ENCODE data around the gene PCMTD2. TPM values are rescaled to one million over a fixed set of nuclear protein-coding genes. Genes with fewer than 3 reads are reported as not detected.
A peak's percentile ranks its signal among the peaks of the same experiment; 100 is the strongest.

Gene PCMTD2
- total RNA-seq, 1 experiment from 2014 or later, result 50.9 TPM

GRCh38 chr20:64253000-64253383 lies 2.6 kb upstream of the PCMTD2 start (continued):
- TF ChIP-seq STAT6 (CRISPR knock-in tag; conservative IDR thresholded peaks at IDR 0.05; ENCODE audit: low read depth) (no peak), ZNF219 (CRISPR knock-in tag; IDR thresholded peaks at IDR 0.05; ENCODE audit: borderline replicate concordance) (no peak), ZBTB43 (CRISPR knock-in tag; IDR thresholded peaks at IDR 0.05) (no peak)

- H3K4me1 Mint-ChIP-seq, result peaks cover 25% of the 10 kb centered on the region
- TF ChIP-seq USF1 (CRISPR knock-in tag; IDR thresholded peaks at IDR 0.05) (no peak), SP1 (CRISPR knock-in tag; conservative IDR thresholded peaks at IDR 0.05) (no peak), PRRX2 (CRISPR knock-in tag; IDR thresholded peaks at IDR 0.05) (no peak), ARID4B (CRISPR knock-in tag; IDR thresholded peaks at IDR 0.05; ENCODE audit: borderline replicate concordance) (no peak), KAT7 (CRISPR knock-in tag; IDR thresholded peaks at IDR 0.05; ENCODE audit: borderline replicate concordance) (no peak), MXD4 (CRISPR knock-in tag; IDR thresholded peaks at IDR 0.05; ENCODE audit: borderline replicate concordance) (no peak), ZNF219 (CRISPR knock-in tag; IDR thresholded peaks at IDR 0.05; ENCODE audit: borderline replicate concordance) (no peak), GABPB1 (CRISPR knock-in tag; IDR thresholded peaks at IDR 0.05) (no peak), ZNF416 (CRISPR knock-in tag; IDR thresholded peaks at IDR 0.05) (no peak), E2F5 (CRISPR knock-in tag; IDR thresholded peaks at IDR 0.05) (no peak)
- POLR2A ChIA-PET, result no interaction called here
- CTCF ChIA-PET, result interaction anchor here (2.5 kb wide), 1 partner anchor 30 kb away, joined by 11 read pairs; no protein-coding TSS in a partner anchor
- peaks cover 16% of the 10 kb centered on the region for H3K27me3 Mint-ChIP-seq (ENCODE audit: low read depth)
- H3K9me3 Mint-ChIP-seq, result no peaks in the 10 kb centered on the region
- ATAC-seq (no peak), DNase-seq (ENCODE audit: low spot score) (no peak)
- no peak overlapping the region for H3K27ac Mint-ChIP-seq
- H3K4me3 Mint-ChIP-seq, result no peak overlapping the region
- no peaks in the 10 kb centered on the region for H3K36me3 Mint-ChIP-seq
Observed at GRCh38 chr20:64253443-64253842, 2.1 kb upstream of the PCMTD2 start.

- no peak for ATAC-seq
- no peak for TF ChIP-seq FOXK1 (CRISPR knock-in tag; IDR thresholded peaks at IDR 0.05)
- no peak for TF ChIP-seq ZNF423 (CRISPR knock-in tag; IDR thresholded peaks at IDR 0.05)
- TF ChIP-seq ARID4B (CRISPR knock-in tag; IDR thresholded peaks at IDR 0.05; ENCODE audit: borderline replicate concordance), result no peak
Observed at GRCh38 chr20:64254156-64254555, 1.4 kb upstream of the PCMTD2 start.

More at GRCh38 chr20:64254156-64254555, 1.4 kb upstream of the PCMTD2 start:
- peaks cover 32% of the 10 kb centered on the region for H3K4me1 Mint-ChIP-seq
- H3K9me3 Mint-ChIP-seq, result no peaks in the 10 kb centered on the region
- peak overlapping the region; percentile 64 for H3K4me3 Mint-ChIP-seq
- no peak for DNase-seq (ENCODE audit: low spot score)
- peaks cover 16% of the 10 kb centered on the region for H3K27me3 Mint-ChIP-seq (ENCODE audit: low read depth)
- H3K27ac Mint-ChIP-seq, result no peak overlapping the region
- H3K36me3 Mint-ChIP-seq, result no peaks in the 10 kb centered on the region
- POLR2A ChIA-PET, result no interaction called here
- CTCF ChIA-PET, result interaction anchor here (2.5 kb wide), 1 partner anchor 31 kb away, joined by 11 read pairs; no protein-coding TSS in a partner anchor

Data from WTC11 (cell line).